Ovary (tissue), 9 donors: Measurements from ENCODE around the gene ADAMTS2. TPM values are rescaled to one million over a fixed set of nuclear protein-coding genes. Genes with fewer than 3 reads are reported as not detected.

Experiments
- DNase-seq, 5 donors: peaks; one replicate each; pipeline ENCODE4 v3.0.0-alpha.2; 2019 to 2020
- H3K27ac ChIP-seq, 2 donors: fragments of 200-600 bp; one replicate each; pipeline versions ENCODE4 v1.5.1 to v1.8.0; 2019 to 2022
- H3K27me3 ChIP-seq: fragments of 200-600 bp; one replicate; pipeline ENCODE4 v1.8.0; 2022
- H3K36me3 ChIP-seq: fragments of 200-600 bp; sonication (generic); one replicate; pipeline ENCODE4 v1.5.1; 2019
- H3K4me1 ChIP-seq: one replicate; pipeline ENCODE4 v1.8.1; 2013; ENCODE audit warnings: mild to moderate bottlenecking, moderate library complexity; ENCODE audit not compliant: insufficient read depth
- H3K4me3 ChIP-seq: fragments of 200-600 bp; sonication (generic); one replicate; pipeline ENCODE4 v1.5.1; 2017
- H3K9me3 ChIP-seq, 2 donors: fragments of 200-600 bp in 1 of 2; sonication (generic) in 1 of 2; one replicate each; pipeline versions ENCODE4 v1.5.1 to v1.8.1; 2013 to 2019; ENCODE audit warnings: mild to moderate bottlenecking in 1 of 2, moderate library complexity in 1 of 2
- CTCF ChIP-seq, 3 donors: fragments of 450-650 bp in 2 of 3; fragments of 200-600 bp in 1 of 3; IDR thresholded peaks; one replicate each; pipeline versions ENCODE4 v1.5.1 to v1.8.0; 2016 to 2022; ENCODE audit warnings: antibody characterized with exemption in 3 of 3, mild to moderate bottlenecking in 1 of 3
- EP300 ChIP-seq: sonication (generic); formaldehyde crosslinking; IDR thresholded peaks from one replicate; pipeline ENCODE4 v1.6.1; 2017; ENCODE audit warnings: antibody characterized with exemption
- POLR2A ChIP-seq: fragments of 450-650 bp; IDR thresholded peaks from one replicate; pipeline ENCODE4 v1.6.1; 2017; ENCODE audit warnings: antibody characterized with exemption, mild to moderate bottlenecking, moderate library complexity
- whole genome bisulfite sequencing, 3 donors: extraction: QIAGEN DNeasy Blood & Tissue Kit in 1 of 3; methylation state at CpG; one replicate each; pipeline versions ENCODE4 v1.1.5 to v1.1.7; 2013 to 2017; 5-methylcytosine and 5-hydroxymethylcytosine counted together
- intact Hi-C, 4 donors: fragments of 100-400 bp; cut with DNase I; formaldehyde crosslinking; loops; one replicate each; pipeline versions ENCODE4 v1.11.0 to v1.15.1; 2022 to 2023
- polyA plus RNA-seq, 2 donors: library from polyadenylated mRNA; stranded (reverse); fragments of 200-250 nt in 1 of 2; fragments of 350-450 nt in 1 of 2; fragmentation: Illumina TruSeq in 1 of 2; extraction: RNeasy Lipid Tissue Mini Kit (QIAGEN cat#74804) in 1 of 2; gene quantifications; one replicate each; pipeline ENCODE4 v1.2.3, GENCODE V29; 2013 to 2014
- total RNA-seq, 7 donors: library from RNA; depleted of rRNA in 2 of 7; stranded (reverse); fragments of >200 nt in 2 of 7; fragmentation: NEBNext Ultra II Directional in 3 of 7; extraction: Animal tissue kit (Norgen Biotek cat#: 25700) in 3 of 7; gene quantifications; one replicate each; pipeline versions ENCODE4 v1.1.0 to v1.2.4, GENCODE V29; 2016 to 2023
- donor health status: DM: no; HTN: no; CAD: no; lungs with moderate emphysema.
- donor health status: DM: no; HTN: no; CAD: no.
- donor health status: Bipolar disorder and iron deficiency.
- donor health status: DM: yes; HTN: yes; CAD: no.
- donor health status: DM: no; HTN: no; CAD: no.
- donor health status: DM: yes; HTN: yes; CAD: no.

The ADAMTS2 gene
- total and polyA plus RNA-seq, 9 donors, result 7.9 to 31.8 (median 11.5) TPM

GRCh38 chr5:179332741-179333290 lies 12.4 kb downstream of the ADAMTS2 start:
- DNase-seq, result no peak
- no peak overlapping the region for H3K4me3 ChIP-seq
- TF ChIP-seq CTCF (IDR thresholded peaks at IDR 0.05) (no peak), POLR2A (no peak), EP300 (no peak)
- no peaks in the 10 kb centered on the region for H3K4me1 ChIP-seq
- no peaks in the 10 kb centered on the region for H3K9me3 ChIP-seq
- intact Hi-C loops, result no loop called here
- H3K27me3 ChIP-seq, result no peaks in the 10 kb centered on the region
- 85 to 96% (median 91%) methylated on average over 13 of the region's 13 CpGs for WGBS, 3 donors
- no peaks in the 10 kb centered on the region for H3K36me3 ChIP-seq
- H3K27ac ChIP-seq, result no peak overlapping the region

DNA sequence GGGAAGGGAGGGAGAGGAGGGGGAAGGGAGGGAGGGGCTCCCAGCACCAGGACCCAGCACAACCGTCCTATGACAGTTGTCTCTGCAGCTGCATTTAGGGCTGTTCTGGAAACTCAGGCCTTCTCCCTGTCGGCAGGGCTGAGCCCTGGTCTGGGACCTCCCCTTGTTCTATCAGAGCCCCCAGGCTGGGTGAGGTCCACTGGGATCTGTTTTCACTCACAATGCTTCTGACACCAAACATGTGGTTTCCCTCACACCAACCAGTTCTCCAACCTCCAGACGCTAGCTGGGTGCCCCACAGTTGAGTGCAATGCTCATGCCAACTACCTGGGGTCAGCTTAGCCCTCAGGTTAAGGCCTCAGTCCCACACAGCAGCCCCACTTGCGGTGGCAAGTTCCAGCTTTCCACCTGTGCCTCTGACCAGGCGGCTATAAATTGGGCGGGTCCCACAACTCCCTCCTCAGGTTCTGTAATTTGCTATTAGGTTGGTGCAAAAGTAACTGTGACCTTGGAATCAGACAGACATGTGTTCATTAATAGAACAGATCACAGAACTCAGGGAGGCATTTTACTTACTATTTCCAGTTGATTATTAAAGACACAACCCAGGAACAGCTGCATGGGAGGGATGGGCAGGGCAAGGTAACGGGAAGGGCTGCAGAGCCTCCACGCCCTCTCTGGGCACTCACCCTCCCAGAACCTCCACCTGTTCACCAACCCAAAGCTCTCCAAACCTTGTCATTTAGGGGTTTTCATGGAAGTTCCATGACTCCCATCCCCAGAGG lies 13.5 kb downstream of the ADAMTS2 start:
- Histone ChIP-seq H3K4me1 (peaks cover 3% of the 10 kb centered on the region), H3K27ac (no peak overlapping the region), H3K9me3 (no peaks in the 10 kb centered on the region), H3K36me3 (no peaks in the 10 kb centered on the region), H3K27me3 (no peaks in the 10 kb centered on the region), H3K4me3 (no peak overlapping the region)
- TF ChIP-seq EP300, result no peak
- WGBS, 3 donors, result 68 to 77% (median 70%) methylated on average over 8 of the region's 8 CpGs
- intact Hi-C loops, result no loop called here
- DNase-seq, result no peak

DNA sequence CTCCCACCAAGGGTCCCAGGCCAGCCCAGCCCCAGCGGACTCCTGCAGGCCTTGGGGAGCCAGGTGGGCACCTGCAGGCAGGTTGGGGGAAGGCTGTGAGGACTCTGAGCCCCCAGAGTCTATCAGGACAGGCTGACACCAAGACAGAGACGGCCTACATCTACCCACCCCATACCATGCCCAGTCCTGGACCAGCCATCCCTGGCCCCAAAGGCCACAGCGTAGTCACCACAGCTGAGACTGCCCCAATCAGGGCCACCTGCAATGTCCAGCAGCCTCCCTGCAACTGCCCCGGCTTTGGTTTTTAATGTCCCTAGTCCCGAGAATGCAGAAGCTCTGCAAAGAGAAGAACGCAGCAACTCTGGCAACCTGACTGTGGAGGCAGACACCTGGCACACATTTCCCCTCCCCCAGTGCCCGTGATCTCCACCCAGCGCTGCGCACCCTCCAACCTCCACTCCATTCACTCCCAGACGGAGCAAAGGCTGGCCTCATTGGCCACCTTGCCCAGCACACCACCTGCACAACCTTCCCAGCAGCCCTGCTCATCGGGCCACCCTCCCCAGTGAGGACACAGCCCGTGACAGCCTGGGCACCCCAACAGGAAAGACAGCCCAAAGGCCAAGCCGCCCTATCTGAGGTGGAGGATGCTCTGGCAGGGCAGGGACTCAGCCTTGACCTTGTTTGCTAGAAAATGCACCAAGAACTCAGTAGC lies 14.9 kb downstream of the ADAMTS2 start:
- TF ChIP-seq POLR2A (no peak), EP300 (no peak), CTCF (IDR thresholded peaks at IDR 0.05) (no peak)
- Histone ChIP-seq H3K36me3 (no peaks in the 10 kb centered on the region), H3K27ac (no peak overlapping the region), H3K4me3 (no peak overlapping the region), H3K9me3 (no peaks in the 10 kb centered on the region), H3K27me3 (no peaks in the 10 kb centered on the region), H3K4me1 (peaks cover 6% of the 10 kb centered on the region)
- intact Hi-C loops, result no loop called here
- DNase-seq, result peak in 1 of 5 donors; percentile 12
- 83 to 90% (median 86%) methylated on average over 13 of the region's 13 CpGs for WGBS, 3 donors

- DNase-seq, result peak in 2 of 5 donors; percentile 12 to 28
- WGBS, 3 donors, result 91 to 98% (median 96%) methylated on average over 6 of the region's 6 CpGs
- H3K4me1 ChIP-seq, result peaks cover 6% of the 10 kb centered on the region
- H3K27ac ChIP-seq, result no peak overlapping the region
- no peak for TF ChIP-seq EP300
- no peak for TF ChIP-seq POLR2A
- no peak for TF ChIP-seq CTCF (IDR thresholded peaks at IDR 0.05)
- H3K36me3 ChIP-seq, result no peaks in the 10 kb centered on the region
- intact Hi-C loops, result no loop called here
- H3K4me3 ChIP-seq, result no peak overlapping the region
- H3K9me3 ChIP-seq, result no peaks in the 10 kb centered on the region
- H3K27me3 ChIP-seq, result no peaks in the 10 kb centered on the region
Measured at GRCh38 chr5:179328291-179328690, 17.0 kb downstream of the ADAMTS2 start.
